ENCODE results near the gene TIMP3.

TIMP3 gene

GRCh38 chr22:32827049-32827602 is 25.6 kb downstream of the TIMP3 start:
- in situ Hi-C loops (cut with MboI; ENCODE audit: low sequenced_read_pairs): no loop called here

GRCh38 chr22:32828150-32828549 is 26.6 kb downstream of the TIMP3 start:
- in situ Hi-C loops (cut with MboI; ENCODE audit: low sequenced_read_pairs): no loop called here

- in situ Hi-C loops (cut with MboI; ENCODE audit: low sequenced_read_pairs): no loop called here
Measured at GRCh38 chr22:32828561-32828960, 27.1 kb downstream of the TIMP3 start.

- in situ Hi-C loops (cut with MboI; ENCODE audit: low sequenced_read_pairs): no loop called here
Measured at GRCh38 chr22:32829451-32829851, 27.9 kb downstream of the TIMP3 start.

GRCh38 chr22:32830473-32830872 is 29.0 kb downstream of the TIMP3 start:
- in situ Hi-C loops (cut with MboI; ENCODE audit: low sequenced_read_pairs): no loop called here

GRCh38 chr22:32830957-32831356 is 29.5 kb downstream of the TIMP3 start:
- in situ Hi-C loops (cut with MboI; ENCODE audit: low sequenced_read_pairs): no loop called here

GRCh38 chr22:32831584-32831983 is 30.1 kb downstream of the TIMP3 start:
- in situ Hi-C loops (cut with MboI; ENCODE audit: low sequenced_read_pairs): no loop called here

- in situ Hi-C loops (cut with MboI; ENCODE audit: low sequenced_read_pairs): no loop called here
Measured at GRCh38 chr22:32832174-32832573, 30.7 kb downstream of the TIMP3 start.

GRCh38 chr22:32836280-32837123 is 35.0 kb downstream of the TIMP3 start:
- in situ Hi-C loops (cut with MboI; ENCODE audit: low sequenced_read_pairs): no loop called here

GRCh38 chr22:32837142-32837541 is 35.6 kb downstream of the TIMP3 start:
- in situ Hi-C loops (cut with MboI; ENCODE audit: low sequenced_read_pairs): no loop called here

- in situ Hi-C loops (cut with MboI; ENCODE audit: low sequenced_read_pairs): no loop called here
Measured at GRCh38 chr22:32837803-32838202, 36.3 kb downstream of the TIMP3 start.

- in situ Hi-C loops (cut with MboI; ENCODE audit: low sequenced_read_pairs): no loop called here
Measured at GRCh38 chr22:32839831-32840584, 38.5 kb downstream of the TIMP3 start.

GRCh38 chr22:32841175-32841574 is 39.7 kb downstream of the TIMP3 start:
- in situ Hi-C loops (cut with MboI; ENCODE audit: low sequenced_read_pairs): no loop called here

- in situ Hi-C loops (cut with MboI; ENCODE audit: low sequenced_read_pairs): no loop called here
Measured at GRCh38 chr22:32842486-32842885, 41.0 kb downstream of the TIMP3 start.

GRCh38 chr22:32843300-32843699 is 41.8 kb downstream of the TIMP3 start:
- in situ Hi-C loops (cut with MboI; ENCODE audit: low sequenced_read_pairs): no loop called here

- in situ Hi-C loops (cut with MboI; ENCODE audit: low sequenced_read_pairs): no loop called here
Measured at GRCh38 chr22:32844251-32844650, 42.7 kb downstream of the TIMP3 start.

- in situ Hi-C loops (cut with MboI; ENCODE audit: low sequenced_read_pairs): no loop called here
Measured at GRCh38 chr22:32846780-32847491, 45.4 kb downstream of the TIMP3 start.

- in situ Hi-C loops (cut with MboI; ENCODE audit: low sequenced_read_pairs): no loop called here
Measured at GRCh38 chr22:32848226-32848625, 46.7 kb downstream of the TIMP3 start.

- in situ Hi-C loops (cut with MboI; ENCODE audit: low sequenced_read_pairs): no loop called here
Measured at GRCh38 chr22:32849501-32849900, 48.0 kb downstream of the TIMP3 start.

- in situ Hi-C loops (cut with MboI; ENCODE audit: low sequenced_read_pairs): no loop called here
Measured at GRCh38 chr22:32850157-32850556, 48.7 kb downstream of the TIMP3 start.

Measured in hTERT RPE-1 (cell line).